Stimulated activated CD4-positive, alpha-beta T cell treated with anti-CD3 and anti-CD28 coated beads, Interleukin-1b, Interleukin-23, amount 100 ng/mL, for 1 hour (primary cell): ENCODE results near the gene ZSCAN12.
"Not testable (repeated sequence)": the region's sequence is repeated elsewhere in the genome, so short reads cannot be mapped to it uniquely, and the experiment has no call there.

Experiments
- DNase-seq, 2 donors: peaks; one replicate each; pipeline ENCODE4 v3.0.0-alpha.2; 2020; ENCODE audit warnings: low read depth in 2 of 2

Gene ZSCAN12

DNA sequence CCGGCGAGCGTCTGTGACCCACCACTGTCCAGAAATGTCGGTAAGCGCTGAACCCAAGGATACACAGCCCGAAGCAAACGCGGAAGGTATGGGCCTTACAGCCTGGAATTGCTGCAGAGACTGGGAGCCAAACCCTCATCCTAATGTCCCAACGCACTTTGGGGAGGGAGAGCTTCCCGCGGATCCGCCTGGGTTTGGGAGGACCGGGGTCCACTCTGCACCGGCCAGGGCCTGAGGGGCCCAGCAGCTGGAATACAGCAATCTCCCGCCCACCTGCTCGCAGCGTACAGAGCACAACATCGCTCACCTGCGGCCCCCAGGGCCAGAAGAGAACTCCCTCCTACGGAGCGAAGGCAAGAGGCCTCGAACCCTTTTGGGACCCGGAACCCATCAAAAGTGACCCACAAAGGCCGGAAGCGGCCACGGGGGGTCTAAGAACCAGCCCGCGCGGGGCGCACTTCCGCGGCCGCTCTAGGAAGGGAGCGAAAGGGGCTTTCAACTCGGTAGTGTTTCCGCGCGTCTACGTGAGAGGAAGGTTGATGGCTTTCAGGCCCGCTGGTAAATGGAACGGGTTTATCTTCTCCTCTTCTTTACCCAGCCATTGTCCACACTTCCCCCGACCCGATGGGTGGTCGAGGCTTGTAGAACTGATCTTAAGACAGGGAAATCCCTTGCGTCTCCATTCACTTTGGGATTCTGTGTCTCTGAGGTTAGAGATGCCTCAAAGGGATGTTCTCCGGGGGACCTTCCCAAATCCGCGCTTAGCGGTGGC lies at the start of gene ZSCAN12:
ZSCAN12 (minus strand) TSS at position 398 of the 772 bp plus-strand sequence. CDS start 1,342 bp downstream, outside the sequence.
- DNase-seq = peak; percentile 53 to 68

DNA sequence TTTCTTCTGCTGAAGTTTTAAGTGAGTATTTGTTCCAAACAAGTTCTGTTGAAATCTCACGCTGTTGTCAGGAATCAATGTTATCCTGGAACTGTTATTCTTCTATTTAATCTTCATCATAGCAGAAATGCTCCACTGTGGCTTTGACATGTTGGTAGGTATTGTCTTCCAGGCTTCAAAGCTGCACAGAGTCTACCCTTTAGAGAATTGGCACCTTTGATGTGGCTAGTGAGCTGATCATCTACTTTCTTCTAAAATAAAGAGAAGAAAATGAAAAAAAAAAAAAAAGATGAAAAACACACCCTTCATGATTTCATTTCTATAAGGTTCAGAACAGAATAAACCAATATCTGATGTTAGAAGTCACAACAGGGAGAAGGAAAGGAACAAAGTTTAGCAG lies 49.5 kb upstream of the ZSCAN12 start:
- no peak for DNase-seq

DNA sequence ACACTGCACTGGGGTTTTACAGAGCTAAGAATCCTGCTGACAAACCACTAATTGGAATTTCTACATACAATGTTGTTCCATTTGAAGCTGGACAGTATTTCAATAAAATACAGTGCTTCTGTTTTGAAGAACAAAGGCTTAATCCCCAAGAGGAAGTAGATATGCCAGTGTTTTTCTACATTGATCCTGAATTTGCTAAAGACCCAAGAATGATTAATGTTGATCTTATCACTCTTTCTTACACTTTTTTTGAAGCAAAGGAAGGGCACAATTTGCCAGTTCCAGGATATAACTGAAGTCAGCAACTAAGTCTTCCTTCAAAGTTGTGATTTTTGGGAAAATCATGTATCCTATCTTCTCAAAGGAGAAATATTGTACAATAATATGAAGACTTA lies 48.0 kb upstream of the ZSCAN12 start:
- not testable (repeated sequence) for DNase-seq

DNA sequence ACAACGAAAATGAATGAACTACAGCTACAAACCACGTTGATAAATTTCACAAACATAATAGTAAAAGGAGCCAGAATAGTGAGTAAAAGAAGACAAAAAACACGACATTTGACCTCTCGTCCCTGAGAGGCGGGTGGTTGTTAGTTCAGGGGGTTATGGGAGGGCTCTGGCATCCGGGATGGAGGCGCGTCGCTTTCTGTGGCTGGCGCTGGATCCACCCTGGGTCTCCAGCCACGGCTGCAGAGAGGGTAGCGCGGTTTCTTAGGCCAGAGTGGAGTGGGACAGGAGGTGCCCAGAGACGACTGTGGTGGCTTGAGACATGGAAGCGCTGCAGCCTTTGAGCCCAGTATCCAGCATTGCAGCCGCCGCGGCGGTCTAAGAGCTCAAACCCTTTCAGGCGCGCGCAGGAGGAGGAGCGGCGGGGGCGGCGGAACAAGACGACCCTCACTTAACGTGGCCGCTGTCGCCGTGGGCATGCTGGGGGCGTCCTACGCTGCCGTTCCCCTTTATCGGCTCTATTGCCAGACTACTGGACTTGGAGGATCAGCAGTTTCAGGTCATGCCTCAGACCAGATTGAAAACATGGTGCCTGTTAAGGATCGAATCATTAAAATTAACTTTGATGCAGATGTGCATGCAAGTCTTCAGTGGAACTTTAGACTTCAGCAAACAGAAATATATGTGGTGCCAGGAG lies 47.4 kb upstream of the ZSCAN12 start:
- DNase-seq = no peak

DNA sequence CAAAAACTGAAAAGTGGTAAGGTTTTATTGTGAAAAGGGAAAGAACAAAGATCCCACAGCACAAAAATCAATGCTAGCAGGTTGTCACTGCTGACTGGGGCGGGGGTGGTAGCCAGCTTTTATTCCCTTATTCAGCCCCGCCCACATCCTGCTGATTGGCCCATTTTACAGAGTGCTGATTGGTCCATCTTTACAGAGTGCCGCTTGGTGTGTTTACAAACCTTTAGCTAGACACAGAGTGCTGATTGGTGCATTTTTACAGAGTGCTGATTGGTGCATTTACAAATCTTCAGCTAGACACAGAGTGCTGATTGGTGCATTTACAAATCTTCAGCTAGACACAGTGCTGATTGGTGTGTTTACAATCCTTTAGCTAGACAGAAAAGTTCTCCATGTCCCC lies 45.2 kb upstream of the ZSCAN12 start:
- not testable (repeated sequence) for DNase-seq

DNA sequence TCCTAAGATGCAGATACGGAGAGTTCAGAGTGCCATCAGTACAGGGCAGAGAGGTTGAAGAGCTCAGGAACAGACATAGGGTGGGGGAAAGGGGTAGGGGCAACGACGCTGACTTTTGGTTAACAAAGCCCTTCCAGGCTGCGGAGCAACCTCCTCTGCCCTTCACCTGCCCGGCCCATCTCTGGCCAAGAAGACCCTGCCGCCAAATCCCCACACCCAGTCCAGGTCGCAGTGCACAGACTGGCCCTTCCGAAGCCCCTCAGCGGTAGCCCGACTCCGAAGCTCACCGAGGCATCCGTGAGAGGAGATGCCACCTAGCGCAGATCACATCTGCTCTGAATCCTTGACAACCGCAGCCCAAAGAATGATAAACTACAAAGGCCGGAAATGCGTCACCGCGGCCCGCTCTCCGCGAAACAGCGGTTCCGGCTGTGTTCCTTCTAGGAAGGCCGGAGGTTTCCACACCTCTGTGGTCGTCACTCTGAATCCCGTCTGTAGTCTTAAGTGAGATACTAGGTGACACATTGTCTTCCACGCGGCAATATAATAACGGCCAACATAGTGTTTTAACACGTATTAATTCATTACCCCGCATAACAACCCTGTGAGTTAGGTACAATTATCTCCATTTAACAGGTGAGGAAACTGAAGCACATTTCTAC lies 43.7 kb upstream of the ZSCAN12 start, which contains the start of gene ZSCAN23:
ZSCAN23 (minus strand) TSS at position 380 of the 662 bp plus-strand sequence. CDS start 7,225 bp downstream, outside the sequence.
- peak; percentile 48 to 58 for DNase-seq

DNA sequence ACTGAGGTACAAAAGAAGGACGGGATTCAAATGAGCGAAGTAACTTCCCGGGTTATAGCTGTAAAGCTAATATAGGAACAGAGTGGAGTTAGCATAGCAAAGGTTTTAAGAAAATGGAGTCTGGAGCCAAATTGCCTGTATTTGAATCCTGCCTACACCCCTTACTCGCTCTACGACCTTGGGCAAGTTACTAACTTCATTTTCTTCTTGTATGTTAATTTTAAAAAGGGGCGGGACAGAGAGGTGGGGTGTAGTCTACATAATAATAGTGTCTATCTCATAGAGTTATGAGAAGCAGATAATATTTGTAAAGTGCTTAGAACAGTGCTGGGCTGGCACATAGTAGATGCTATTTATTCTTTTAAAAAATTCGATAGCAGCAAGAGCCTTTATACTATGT lies 43.0 kb upstream of the ZSCAN12 start:
- DNase-seq = no peak

DNA sequence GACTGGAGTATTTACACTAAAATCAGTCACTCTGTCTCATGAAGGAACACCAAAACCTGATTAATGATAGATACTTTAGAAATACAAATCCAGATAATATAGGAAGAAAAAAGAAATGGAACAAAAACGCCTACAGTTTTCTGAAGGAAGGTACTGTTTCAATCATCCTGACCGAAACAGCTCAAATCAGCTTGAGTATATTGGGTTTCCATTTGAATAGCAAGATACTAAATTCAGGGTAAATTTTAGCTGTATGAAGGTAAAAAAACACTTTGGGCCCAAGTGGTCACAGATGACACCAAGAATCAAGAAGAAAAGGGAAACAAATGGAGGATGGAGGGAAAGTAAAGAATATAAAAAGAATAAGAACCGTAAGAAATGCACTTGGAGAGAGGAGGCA lies 36.9 kb upstream of the ZSCAN12 start:
- no peak for DNase-seq

DNA sequence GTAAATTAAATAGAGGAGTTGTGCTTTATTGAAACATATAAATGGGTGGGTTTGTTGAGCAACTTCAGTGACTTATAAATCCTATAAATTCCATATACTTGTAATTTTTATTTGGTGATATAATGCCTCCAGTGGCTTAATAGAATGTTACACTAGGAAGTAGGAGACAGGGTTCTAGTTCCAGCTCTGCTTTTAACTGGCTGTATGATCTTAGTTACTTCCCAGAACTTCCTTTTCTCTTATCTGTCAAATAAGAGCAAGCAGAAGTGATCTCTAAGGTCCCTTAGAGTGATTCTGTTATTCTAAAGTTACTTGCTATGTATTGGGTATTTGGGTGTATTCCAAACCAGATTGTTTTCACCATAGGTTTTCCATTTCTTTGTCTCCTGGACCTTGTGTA lies 33.6 kb upstream of the ZSCAN12 start:
- DNase-seq = no peak

DNA sequence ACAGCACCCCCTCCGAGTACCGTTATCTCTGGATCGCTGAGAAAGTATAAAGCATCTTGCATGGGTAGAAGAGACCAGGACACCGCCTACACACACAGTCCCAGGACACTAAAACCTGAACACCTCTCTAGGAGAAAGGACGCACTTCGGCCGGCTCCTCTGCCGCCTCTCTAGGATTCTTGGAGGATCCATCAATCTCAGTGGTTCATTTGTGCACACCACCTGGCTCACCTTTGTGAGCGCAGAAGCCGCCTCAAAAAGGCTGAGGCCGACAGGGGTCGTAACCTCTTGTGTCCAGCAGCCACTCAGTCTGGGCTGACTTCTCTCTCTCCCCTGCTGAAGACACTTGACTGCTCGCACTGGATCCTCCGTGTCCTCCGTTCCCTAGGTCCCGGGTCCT lies 30.2 kb upstream of the ZSCAN12 start:
- no peak for DNase-seq

DNA sequence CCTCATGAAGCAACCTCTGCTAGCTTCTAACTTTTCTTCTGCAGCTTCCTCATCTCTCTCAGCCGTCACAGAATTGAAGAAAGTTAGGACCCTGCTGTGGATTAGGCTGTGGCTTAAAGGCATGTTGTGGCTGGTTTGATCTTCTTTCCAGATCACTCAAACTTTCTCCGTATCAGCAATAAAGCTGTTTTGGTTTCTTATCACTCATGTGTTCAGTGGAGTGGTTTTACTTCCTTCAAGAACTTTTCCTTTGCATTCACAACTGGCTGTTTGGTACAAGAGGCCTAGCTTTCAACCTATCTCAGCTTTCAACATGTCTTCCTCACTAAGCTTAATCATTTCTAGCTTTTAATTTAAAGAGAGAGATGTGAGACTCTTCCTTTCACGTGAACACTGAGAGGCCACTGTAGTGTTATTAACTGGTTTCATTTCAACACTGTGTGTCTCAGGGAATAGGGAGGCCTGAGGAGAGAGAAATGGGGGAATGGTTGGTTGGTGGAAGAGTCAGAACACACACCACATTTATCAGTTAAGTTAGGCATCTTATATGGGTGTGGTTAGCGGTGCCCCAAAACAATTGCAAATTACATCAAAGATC lies 26.5 kb upstream of the ZSCAN12 start:
- DNase-seq = no peak

DNA sequence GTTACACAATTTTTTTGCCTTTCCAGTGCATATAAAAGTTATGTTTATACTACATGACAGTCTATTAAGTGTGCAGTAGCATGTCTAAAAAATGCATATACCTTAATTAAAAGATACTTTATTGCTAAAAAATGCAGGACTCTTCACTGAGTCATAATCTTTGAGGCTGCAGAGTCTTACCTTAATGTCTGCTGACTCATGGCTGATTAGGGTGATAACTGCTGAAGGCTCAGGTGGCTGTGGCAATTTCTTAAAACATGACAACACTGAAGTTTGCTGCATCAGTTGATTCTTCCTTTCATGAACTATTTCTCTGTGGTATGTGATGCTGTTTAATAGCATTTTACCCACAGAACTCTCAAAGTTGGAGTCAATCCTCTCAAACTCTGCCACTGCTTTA lies 24.6 kb upstream of the ZSCAN12 start:
- DNase-seq = no peak

DNA sequence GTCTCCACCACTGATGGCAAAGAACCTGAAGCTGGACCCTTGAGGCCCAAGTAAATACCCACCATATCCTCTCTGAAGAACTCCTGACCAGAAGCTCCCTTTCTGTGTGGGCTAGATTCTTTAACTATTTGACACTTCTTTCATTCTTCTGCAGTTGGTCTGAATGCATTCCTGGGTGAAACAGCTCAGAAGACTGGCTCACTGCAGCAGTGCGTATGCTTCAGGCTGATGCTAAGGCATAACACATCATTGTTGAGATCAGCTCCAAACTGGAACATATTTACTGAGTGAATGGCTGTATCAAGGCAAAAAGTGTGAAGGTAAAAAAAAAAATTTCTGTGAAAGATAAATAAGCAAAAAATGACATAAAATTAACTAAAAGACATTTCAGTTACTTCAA lies 24.0 kb upstream of the ZSCAN12 start:
- no peak for DNase-seq

DNA sequence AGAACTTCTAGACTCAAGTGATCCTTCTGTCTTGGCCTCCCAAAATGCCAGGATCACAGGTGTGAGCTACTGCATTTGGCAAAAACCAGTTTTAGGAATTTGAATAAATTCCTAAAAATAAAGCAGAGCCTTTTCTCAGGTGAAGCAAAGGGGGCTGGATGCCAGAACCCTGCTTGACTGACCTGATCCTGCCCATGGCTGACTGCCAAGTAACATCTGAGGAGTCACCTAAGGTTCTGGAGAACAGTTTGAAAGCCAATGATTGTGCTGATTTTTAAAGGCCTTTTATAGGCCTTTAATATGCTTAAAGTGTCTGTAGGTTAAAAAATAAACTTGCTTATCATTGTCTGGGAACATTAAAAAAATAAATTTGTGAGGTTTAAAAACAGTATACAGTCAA lies 14.1 kb upstream of the ZSCAN12 start:
- DNase-seq = no peak

DNA sequence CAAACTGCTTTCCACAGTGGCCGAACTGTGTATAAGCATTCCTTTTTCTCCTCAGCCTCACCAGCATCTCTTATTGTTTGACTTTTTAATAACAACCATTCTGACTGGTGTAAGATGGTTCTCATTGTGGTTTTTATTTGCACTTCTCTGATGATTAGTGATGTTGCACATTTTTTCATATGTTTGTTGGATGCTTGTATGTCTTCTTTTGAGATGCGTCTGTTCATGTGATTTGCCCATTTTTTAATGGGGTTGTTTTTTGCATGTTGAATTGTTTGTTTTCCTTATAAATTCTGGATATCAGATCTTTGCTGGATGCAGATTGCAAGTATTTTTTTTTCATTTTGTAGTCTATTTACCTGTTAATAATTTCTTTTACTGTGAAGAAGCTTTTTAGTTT lies 11.2 kb upstream of the ZSCAN12 start:
- no peak for DNase-seq

DNA sequence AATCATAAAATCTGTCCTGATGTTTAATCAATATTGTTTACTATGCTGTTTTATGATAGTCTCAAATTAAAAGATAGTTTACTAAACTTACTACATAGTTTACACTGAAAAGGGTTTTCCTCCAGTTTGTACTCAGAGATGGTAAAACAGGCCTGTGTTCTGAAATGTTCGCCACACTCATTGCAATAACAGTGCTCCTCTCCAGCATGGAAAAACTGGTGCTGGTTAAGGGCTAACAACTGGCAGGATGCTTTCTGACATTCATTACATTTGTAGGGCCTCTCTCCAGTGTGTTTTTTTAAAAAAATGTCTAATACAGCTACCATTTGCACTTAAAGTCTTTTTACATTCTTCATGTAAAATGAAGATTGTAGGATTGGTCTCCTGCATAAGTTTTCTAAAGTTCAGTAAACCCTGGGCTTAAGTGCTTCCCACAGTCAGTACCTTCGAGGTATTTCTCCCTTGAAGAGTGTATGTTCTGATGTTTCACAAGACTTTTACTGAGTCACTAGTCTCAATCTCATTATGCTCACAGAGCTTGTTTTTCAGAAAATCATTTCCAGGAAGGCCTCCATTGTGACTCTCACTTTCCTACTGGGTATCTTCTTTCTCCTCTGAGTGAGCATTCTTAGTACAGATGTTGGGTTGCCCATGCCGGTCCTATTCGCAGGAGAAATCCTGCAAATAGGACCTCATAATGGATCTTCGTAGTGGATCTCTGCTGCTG lies 8.7 kb upstream of the ZSCAN12 start:
- no peak for DNase-seq

DNA sequence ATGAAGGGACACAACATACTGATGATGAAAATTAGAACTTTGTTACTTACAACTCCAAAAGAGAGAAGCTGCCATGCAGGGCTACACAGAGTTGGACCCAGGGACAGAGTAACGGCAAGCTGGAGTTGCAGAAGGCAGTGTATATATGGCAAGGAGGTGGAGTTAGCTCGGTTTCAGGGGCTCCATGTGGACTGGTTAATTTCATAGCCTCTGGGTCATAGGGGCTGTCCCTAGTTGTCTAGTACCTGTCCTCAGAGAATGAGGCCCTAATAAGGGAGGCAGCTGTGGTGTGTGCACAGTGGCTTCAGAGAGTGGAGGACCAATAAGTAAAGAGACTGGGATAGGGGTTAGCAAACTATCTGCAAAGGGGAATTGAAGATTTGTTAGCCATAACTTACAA lies 7.9 kb upstream of the ZSCAN12 start:
- no peak for DNase-seq

DNA sequence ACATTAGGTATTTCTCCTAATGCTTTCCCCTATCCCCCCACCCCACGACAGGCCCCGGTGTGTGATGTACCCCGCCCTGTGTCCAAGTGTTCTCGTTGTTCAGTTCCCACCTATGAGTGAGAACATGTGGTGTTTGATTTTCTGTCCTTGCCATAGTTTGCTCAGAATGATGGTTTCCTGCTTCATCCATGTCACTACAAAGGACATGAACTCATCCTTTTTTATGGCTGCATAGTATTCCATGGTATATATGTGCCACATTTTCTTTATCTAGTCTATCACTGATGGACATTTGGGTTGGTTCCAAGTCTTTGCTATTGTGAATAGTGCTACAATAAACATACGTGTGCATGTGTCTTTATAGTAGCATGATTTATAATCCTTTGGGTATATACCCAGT lies 4.4 kb upstream of the ZSCAN12 start:
- DNase-seq = not testable (repeated sequence)

DNA sequence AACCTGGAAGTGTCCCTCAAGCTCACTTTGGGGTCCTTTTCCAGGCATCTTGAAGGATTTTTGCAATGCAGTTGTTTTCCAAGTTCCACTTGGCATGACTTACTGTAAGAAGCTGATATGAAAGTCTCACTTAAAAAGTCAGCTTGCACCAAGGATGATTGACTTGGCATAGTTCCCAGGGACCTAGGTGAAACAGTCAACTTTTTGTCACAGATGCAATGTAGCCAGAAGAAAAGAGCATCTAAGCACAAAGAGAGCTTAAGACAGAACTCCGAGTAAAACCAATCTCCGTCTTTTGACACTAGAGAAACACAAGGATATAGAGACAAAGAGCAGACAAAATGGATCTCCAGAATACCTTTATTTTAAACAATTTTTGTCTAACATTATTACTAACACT lies 2.6 kb upstream of the ZSCAN12 start:
- DNase-seq = no peak

DNA sequence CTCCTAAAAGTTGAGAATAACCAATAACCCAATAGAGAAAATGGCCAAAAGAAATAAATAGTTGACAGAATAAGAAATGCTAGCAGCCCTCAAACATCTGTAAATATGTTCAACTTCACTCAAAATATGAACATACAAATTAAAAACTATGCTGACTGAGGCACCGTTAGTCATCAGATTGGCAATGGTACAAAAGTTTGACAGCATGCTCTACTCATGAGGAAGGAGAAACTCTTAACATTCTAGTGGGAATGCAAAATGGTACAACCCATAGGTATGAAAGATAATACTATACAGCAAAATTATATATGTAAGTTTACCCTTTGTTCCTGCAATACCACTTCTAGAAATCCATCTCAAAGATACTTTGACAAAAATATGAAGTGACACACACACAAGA lies 1.6 kb upstream of the ZSCAN12 start:
- DNase-seq = no peak

DNA sequence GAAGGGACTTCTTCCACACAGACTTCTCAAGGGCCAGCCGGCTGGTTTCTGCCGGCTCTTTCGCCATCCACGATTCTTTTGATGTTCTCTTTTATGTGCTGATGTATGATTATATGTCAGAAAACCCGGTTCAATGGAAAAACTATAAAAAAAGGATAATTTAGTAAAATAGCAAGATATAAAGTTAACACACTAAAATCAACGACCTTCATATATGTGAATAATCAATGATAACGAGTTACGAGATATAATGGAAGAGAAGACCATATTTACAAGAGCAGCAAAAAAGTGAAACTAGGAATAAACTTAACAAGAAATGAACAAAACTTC lies 540 bp upstream of the ZSCAN12 start:
- no peak for DNase-seq

DNA sequence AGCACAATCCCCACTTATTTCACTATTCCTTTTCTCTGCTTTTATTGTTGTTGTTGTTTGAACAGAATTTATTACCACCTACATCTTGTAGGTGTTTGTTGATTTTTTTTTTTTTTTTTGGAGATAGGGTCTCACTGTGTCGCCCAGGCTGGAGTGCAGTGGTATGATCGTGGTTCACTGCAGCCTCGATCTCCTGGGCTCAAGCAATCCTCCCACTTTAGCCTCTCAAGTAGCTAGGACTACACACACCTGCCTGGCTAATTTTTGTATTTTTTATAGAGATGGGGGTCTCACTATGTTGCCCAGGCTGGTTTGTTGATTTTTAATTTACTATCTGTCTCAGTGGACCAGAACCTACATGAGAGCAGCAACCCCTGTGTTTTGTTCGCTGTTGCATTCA lies 3.6 kb downstream of the ZSCAN12 start:
- DNase-seq = no peak
